ENCODE measurements around the gene ASPSCR1. TPM values are rescaled to one million over a fixed set of nuclear protein-coding genes. Genes with fewer than 3 reads are reported as not detected.

Gene ASPSCR1
- total and polyA plus RNA-seq, 9 of the 15 experiments (the other 6 are each of a cell fraction or from before 2014, with no cell fraction given) = 0.90 to 36.9 (median 11.6) TPM

GRCh38 chr17:81996232-81996756, 18.9 kb downstream of the ASPSCR1 start:
- ATAC-seq (no peak), DNase-seq (ENCODE audit: extremely low read depth in 1 of 4, low spot score in 3 of 4) (no peak), FAIRE-seq (no peak)
- WGBS (ENCODE audit: insufficient coverage, low coverage, missing lambda C conversion rate) = 84% methylated on average over 10 of the region's 28 CpGs
- Histone ChIP-seq H3K4me2 (ENCODE audit: insufficient read depth, low read length) (no peak overlapping the region), H3K9ac (ENCODE audit: insufficient read depth in 1 of 2, low read depth in 2 of 2, low read length in 2 of 2) (peak overlapping the region in 1 of 2 experiments; percentile 35; a peak in 1 of 4 replicates), H3K4me3 (no peak overlapping the region), H3K27ac (ENCODE audit: extremely low read depth, low read depth, low read length) (no peak overlapping the region), H4K20me1 (replicated peaks; ENCODE audit: control insufficient read depth, insufficient read depth, low read length) (no peaks in the 10 kb centered on the region), H3K27me3 (ENCODE audit: control insufficient read depth in 2 of 2, insufficient read depth in 2 of 2, low read length in 2 of 2) (no peaks in the 10 kb centered on the region), H3K79me2 (ENCODE audit: control insufficient read depth, insufficient read depth, low read length) (no peaks in the 10 kb centered on the region), H3K9me1 (ENCODE audit: control insufficient read depth, insufficient read depth, low read length) (peaks cover 3% of the 10 kb centered on the region), H3K4me1 (replicated peaks in 1 of 2; ENCODE audit: control insufficient read depth in 2 of 2, insufficient read depth in 2 of 2, low read length in 2 of 2) (peaks cover 0 to 73% of the 10 kb centered on the region in 2 experiments; a peak in 2 of 5 replicates), H3K36me3 (ENCODE audit: control insufficient read depth, insufficient read depth, low read length) (peaks cover 10% of the 10 kb centered on the region; the same call in 1 of the 3 replicates), H3K9me3 (replicated peaks; ENCODE audit: control insufficient read depth, insufficient read depth, low read depth, low read length) (no peaks in the 10 kb centered on the region), H2AFZ (ENCODE audit: low read depth, low read length) (no peak overlapping the region)
- intact Hi-C loops (cut with micrococcal nuclease) = no loop called here
- BruUV-seq (replicated peaks) = no TSS peak
- ChIA-PET POLR2A (interaction anchor here (1.0 kb wide), 1 partner anchor 10 kb away, joined by 3 read pairs; no protein-coding TSS in a partner anchor), CTCF (ENCODE audit: low intra/inter-chr PET ratio) (no interaction called here)
- TF ChIP-seq CTCF (IDR thresholded peaks at IDR 0.05 in 2 of 3, conservative IDR thresholded peaks at IDR 0.05 in 1 of 3; ENCODE audit: insufficient read depth in 2 of 3, low read depth in 1 of 3, low read length in 3 of 3) (no peak), SFPQ (IDR thresholded peaks at IDR 0.05; ENCODE audit: low read depth, low read length) (no peak), FOS (IDR thresholded peaks at IDR 0.05; ENCODE audit: extremely low read depth, insufficient read length) (no peak), ELK3 (CRISPR knock-in tag; IDR thresholded peaks at IDR 0.05) (no peak), RBFOX2 (IDR thresholded peaks at IDR 0.05; ENCODE audit: low read depth, low read length) (0 out of 2 replicates have a peak, but pooled peaks have one; percentile 10)
- in situ Hi-C loops (cut with MboI) = no loop called here

Measured in K562 (cell line).